Measurements from ENCODE around the gene UFM1.

GRCh38 chr13:38325426-38325825, 24.2 kb upstream of the UFM1 start:
- no peak for TF ChIP-seq CTCF (IDR thresholded peaks at IDR 0.05 in 2 of 3, conservative IDR thresholded peaks at IDR 0.05 in 1 of 3; ENCODE audit: borderline replicate concordance in 1 of 3, insufficient read depth in 1 of 3, low read depth in 2 of 3, low read length in 2 of 3)
- TF ChIP-seq EZH2phosphoT487 (IDR thresholded peaks at IDR 0.05; ENCODE audit: borderline replicate concordance) = no peak
- no peak for TF ChIP-seq POLR2AphosphoS5 (IDR thresholded peaks at IDR 0.05; ENCODE audit: low read depth, low read length)
- no peak for TF ChIP-seq MAX (IDR thresholded peaks at IDR 0.05)
- TF ChIP-seq POLR2A (IDR thresholded peaks at IDR 0.05; ENCODE audit: borderline replicate concordance, extremely low read depth, insufficient read depth, insufficient read length) = no peak
- TF ChIP-seq JUND (IDR thresholded peaks at IDR 0.05) = no peak
- TF ChIP-seq SIN3A (IDR thresholded peaks at IDR 0.05; ENCODE audit: low read depth) = no peak
- no peak for TF ChIP-seq YY1 (IDR thresholded peaks at IDR 0.05; ENCODE audit: extremely low read depth, insufficient replicate concordance, low read depth, low read length)
- TF ChIP-seq RAD21 (IDR thresholded peaks at IDR 0.05; ENCODE audit: low read depth) = no peak

Data from HCT116 (cell line).